Amygdala (tissue), 56 donors: ENCODE measurements around the gene ARFGAP3.
A peak's percentile ranks its signal among the peaks of the same experiment; 100 is the strongest.
"Not testable (repeated sequence)": the region's sequence is repeated elsewhere in the genome, so short reads cannot be mapped to it uniquely, and the experiment has no call there.

Experiments used
- DNase-seq, 56 donors: peaks; one replicate each; lab custom pipeline; 2025; lab: John Stamatoyannopoulos, UW

The ARFGAP3 gene

DNA sequence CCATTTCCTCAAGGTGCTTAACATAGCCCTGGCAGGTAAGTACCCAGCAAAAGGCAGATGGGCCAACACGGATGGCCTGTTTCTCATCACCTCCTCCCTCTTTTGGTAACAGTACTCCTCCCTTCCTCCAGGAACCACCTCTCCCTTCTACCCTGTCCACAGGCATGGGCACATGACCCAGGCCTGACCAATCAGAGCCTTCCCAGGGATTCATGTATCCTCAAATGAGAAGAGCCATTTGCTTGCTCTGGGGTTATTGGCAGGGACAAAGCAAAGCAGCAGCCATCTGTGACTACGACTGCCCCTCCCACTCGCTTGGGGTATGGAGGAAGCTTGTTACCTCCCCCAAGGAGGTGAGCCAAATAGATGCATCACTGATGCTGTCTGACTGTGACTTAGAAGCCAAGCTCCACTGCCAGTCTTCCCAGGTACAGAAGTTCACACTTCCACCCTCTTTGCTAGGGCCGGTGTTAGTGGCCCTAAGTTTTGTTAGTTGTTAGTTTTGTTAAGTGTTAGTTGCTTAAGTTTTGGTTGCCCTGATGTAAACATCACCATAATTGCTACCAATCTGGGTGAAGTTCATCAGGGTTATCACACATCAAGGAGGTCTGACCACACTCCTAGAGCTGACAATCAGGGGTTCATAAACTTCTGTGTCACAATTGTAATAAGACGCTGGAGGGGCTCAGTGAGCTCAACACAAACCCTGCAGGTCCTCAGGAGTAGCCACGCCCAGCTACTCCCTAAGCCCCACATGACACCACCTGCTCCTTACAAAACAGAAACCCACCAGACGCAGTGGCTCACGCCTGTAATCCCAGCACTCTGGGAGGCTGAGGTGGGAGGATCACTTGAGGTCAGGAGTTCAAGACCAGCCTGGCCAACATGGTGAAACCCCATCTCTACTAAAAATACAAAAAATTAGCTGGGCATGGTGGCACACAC is 57.3 kb downstream of the ARFGAP3 start:
- no peak for DNase-seq

GRCh38 chr22:42799061-42799460 is 58.0 kb downstream of the ARFGAP3 start:
- DNase-seq, result no peak

DNA sequence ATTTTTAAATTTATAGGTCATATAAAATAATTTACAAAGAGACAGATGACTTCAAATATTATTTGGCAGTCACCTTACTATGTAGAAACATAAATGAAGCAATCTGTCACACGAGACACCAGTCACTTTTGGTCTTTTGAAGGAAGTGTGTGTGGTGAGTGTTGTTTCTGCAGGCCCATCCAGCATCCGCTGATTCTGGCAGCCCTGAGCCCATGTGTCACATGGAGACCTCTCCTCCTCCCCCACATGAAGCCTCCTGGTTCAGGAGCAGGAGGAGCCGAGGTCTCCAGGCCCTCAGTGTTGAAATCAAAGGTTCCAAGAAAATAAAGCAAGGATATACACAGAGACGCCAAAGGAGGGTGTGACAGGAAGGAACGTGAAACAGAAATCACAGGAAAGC is 60.1 kb downstream of the ARFGAP3 start:
- no peak for DNase-seq

GRCh38 chr22:42796081-42796480 is 61.0 kb downstream of the ARFGAP3 start:
- no peak for DNase-seq

DNA sequence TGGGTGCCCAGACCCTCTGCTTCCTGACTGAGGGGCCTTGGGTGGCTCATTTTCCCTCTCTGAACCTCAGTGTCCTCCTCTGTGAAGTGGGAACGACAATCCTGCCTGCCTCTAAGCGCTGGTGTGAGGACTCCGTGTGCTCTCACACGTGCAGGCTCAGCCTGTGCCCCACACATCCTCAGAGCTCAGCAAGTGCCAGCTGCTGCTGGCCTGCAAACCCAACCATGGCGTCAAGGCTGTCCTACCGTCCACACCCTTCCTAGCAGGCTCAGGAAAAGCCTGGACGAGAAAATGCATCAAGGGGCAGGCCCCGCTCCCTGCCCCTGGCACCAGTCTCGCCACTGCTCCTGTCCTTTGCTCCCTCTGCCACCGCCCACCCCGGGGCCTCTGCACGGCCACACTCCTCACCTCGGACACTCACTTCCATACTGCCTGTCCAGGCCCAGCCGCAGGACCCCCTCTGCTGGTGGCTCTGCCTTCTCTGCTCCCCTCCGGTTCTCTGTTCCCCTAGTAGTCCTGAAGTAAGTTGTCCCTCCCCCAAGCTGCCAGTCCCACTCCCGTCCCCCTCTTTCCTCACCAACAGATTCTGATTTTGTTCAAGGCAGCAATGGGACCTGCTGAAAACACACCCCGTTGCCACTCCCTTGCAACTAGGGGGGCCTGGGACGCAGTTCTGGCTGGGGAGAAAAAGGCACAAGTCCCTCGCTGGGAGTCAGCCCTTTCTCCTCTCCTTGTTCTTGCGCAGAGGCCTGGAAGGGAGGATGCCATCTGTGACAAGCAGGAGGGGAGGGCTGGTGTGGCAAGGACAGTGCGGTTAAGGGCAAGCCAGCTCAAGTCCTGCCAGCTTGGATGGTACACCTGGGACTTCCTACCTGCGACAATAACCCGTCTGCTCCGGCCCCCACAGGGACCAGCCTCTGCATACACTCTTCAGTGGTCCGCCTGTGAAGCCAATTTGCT is 62.2 kb downstream of the ARFGAP3 start:
- no peak for DNase-seq

DNA sequence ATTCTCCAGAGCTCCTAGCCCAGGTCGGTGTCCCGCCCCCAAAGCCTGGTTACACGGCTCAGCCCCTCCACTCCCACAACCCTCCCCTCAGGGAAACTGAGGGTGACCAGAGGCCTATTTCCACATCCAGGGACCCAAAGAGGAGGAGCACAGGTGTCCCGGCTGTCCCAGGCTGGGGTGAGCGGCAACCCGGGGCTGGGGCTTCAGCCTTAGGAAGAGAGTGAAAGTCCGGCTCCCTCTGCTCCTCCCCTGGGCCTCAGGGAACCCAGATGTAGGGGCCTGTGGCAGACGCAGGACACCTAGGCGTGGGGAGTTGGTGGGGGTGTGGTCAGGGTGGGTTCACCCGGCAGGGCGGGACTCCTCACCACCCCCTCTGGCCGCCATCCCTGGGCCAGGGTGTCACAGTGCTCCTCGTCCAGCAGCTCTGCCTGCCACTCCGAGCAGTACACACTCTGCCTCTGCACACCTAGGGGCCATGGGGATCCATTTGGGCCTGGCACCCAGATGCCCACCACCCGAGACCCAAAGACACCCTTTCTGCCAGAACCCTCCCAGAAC is 63.1 kb downstream of the ARFGAP3 start:
- no peak for DNase-seq

- no peak for DNase-seq
These were observed 63.9 kb downstream of the ARFGAP3 start for GRCh38 chr22:42792909-42793847.

- DNase-seq, result no peak
These were observed 64.6 kb downstream of the ARFGAP3 start for GRCh38 chr22:42792453-42792908.

GRCh38 chr22:42791721-42792452 is 65.2 kb downstream of the ARFGAP3 start:
- peak in 1 of 56 donors; percentile 23 for DNase-seq

- DNase-seq, result no peak
These were observed 68.6 kb downstream of the ARFGAP3 start for GRCh38 chr22:42788466-42788865.

DNA sequence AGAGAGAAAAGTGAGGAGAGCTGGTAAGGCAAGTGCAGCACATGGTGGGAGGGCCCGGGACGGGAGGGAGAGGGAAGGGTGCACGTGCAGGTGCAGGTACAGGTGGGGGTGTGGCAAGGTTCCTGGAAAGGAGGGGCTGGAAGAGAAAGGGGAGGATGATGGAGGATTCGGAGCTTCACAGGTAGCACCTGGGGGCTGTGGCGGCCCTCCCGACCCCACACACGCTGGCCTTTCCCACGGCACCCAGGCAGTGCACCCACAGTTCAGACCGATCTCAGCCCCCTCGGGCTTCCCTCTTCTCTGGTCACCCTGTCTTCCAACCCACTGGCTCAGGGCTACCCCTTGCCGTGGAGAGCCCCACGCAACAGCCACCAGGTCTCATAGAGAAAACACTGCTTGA is 69.1 kb downstream of the ARFGAP3 start:
- no peak for DNase-seq

DNA sequence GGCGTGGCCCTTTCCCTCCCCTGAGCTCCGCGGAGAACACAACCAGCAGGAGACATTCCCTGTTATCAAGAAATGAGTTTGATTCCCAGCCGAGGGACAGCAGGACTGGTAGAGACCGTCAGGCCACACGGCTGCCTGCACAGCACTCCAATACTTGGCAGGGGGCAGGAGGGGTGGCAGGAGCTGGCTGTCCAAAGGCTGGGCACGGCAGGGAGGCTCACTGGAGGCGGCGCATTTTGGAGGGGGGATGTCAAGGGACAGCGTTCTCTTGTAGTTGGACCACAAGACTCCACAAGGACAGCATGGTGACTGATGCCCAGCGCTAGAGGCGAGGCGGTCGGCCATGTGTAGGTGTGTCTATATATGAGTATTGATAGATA is 69.7 kb downstream of the ARFGAP3 start:
- no peak for DNase-seq

DNA sequence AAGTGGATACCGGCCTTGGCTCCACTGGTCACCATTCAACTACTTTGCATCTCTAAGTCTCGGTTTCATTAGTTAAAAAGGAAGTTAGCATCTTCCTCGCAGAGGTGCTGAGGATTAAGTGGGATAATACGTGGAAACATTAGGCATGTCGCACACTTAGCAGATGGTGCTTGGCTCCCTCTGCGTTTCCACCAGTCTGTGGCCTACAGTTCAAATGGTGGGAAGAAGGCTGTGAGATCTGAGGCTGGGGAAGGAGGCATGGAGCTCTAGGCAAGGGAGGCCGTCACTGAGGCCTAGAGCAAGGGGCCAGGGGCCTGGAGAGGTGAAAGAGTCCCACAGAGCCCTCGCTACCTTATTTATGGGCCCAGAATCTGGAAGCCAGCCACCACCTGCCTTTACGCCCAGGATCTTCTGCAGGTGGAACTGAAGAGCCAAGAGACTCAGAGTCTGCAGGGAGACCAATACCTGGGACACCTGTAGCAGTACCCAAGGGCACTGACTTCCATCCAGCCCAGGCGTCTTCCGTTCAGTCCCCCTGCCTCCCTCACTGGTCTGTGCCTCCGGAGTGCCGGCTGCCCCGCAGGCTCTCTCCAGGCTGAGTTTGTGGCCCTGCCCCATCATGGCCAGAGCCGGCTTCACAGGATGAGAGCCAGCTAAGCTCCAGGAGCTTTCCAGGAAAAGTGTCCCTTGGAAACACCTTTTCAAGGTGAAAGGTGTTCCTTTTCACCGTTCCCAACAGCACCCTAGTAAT is 70.3 kb downstream of the ARFGAP3 start:
- no peak for DNase-seq

- no peak for DNase-seq
These were observed 71.2 kb downstream of the ARFGAP3 start for GRCh38 chr22:42785706-42786499.

GRCh38 chr22:42782306-42782705 is 74.8 kb downstream of the ARFGAP3 start:
- DNase-seq, result not testable (repeated sequence)

GRCh38 chr22:42780070-42780540 is 77.0 kb downstream of the ARFGAP3 start:
- peak in 23 of 56 donors; percentile 7 to 85 (median 30) for DNase-seq

DNA sequence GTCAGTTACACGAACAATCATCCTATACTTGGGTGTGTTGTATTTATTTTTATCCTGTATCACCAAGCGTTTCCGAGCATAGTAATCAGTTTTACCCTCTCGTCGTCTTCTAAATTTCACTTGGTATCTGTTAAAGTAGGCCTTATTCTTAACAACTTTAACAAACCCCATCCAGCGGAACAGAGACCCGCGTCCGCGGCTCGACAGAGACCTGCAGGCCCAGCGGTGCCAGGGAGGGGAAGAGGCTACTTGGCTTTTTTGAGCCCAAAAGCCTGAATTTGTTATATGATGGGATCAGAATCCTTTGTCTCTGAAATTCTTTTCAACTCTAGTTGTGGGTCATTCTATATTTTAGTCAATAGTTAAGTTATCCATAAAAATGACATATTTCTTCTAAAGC is 79.9 kb downstream of the ARFGAP3 start:
- DNase-seq, result no peak
